Measurements from ENCODE around the gene LMOD1.

LMOD1 gene

GRCh38 chr1:201883266-201883665, 63.1 kb downstream of the LMOD1 start:
- H2BK12ac ChIP-seq (ENCODE audit: low read length) = no peak overlapping the region
- H3K4me1 ChIP-seq (ENCODE audit: control insufficient read depth in 2 of 2, insufficient read depth in 1 of 2, low read depth in 1 of 2, low read length in 2 of 2) = peaks cover 2 to 6% of the 10 kb centered on the region in 2 donors
- H3K9me3 ChIP-seq (replicated peaks in 1 of 2; ENCODE audit: control insufficient read depth in 2 of 2, insufficient read depth in 1 of 2, low read depth in 1 of 2, low read length in 2 of 2) = no peaks in the 10 kb centered on the region
- H2BK5ac ChIP-seq (ENCODE audit: low read length) = no peak overlapping the region
- peaks cover 0 to 11% of the 10 kb centered on the region in 2 donors for H3K36me3 ChIP-seq (replicated peaks in 1 of 2; ENCODE audit: control insufficient read depth in 2 of 2, insufficient read depth in 2 of 2, low read length in 2 of 2)
- no peak overlapping the region for H3K18ac ChIP-seq (ENCODE audit: low read length)
- H2AK5ac ChIP-seq (ENCODE audit: low read depth, low read length) = no peak overlapping the region
- H3K23ac ChIP-seq (ENCODE audit: low read depth, low read length, poor library complexity) = no peak overlapping the region
- no peak overlapping the region for H2BK15ac ChIP-seq (ENCODE audit: low read length)
- H3K79me1 ChIP-seq (ENCODE audit: low read depth, low read length) = no peaks in the 10 kb centered on the region
- H4K91ac ChIP-seq (ENCODE audit: low read depth, low read length, poor library complexity) = no peak overlapping the region
- no peak overlapping the region for H4K8ac ChIP-seq (ENCODE audit: low read depth, low read length)
- H3K27ac ChIP-seq (replicated peaks; ENCODE audit: low read length) = no peak overlapping the region
- H3K27me3 ChIP-seq (ENCODE audit: control insufficient read depth in 3 of 3, insufficient read depth in 3 of 3, low read depth in 1 of 3, low read length in 3 of 3) = peaks cover 0 to 30% (median 0%) of the 10 kb centered on the region in 3 experiments
- no peak overlapping the region for H2BK120ac ChIP-seq (ENCODE audit: low read depth, low read length)
- no peak overlapping the region for H3K9ac ChIP-seq (ENCODE audit: low read depth, low read length, poor library complexity)
- no peak overlapping the region for H2AFZ ChIP-seq (ENCODE audit: low read length)
- no peak overlapping the region for H3K4me2 ChIP-seq (ENCODE audit: insufficient read depth, low read length, poor library complexity, severe bottlenecking)
- no peak overlapping the region for H3K14ac ChIP-seq (ENCODE audit: low read length)
- no peak for DNase-seq (ENCODE audit: low spot score)
- WGBS, 2 donors (ENCODE audit: extremely low coverage in 2 of 2, insufficient read length in 2 of 2, insufficient replicate concordance in 1 of 2) = no CpG with 5 or more reads among the region's 3 CpGs
- no peak overlapping the region for H3K4me3 ChIP-seq (ENCODE audit: low read length in 2 of 2)
- no peak overlapping the region for H3K4ac ChIP-seq (ENCODE audit: low read length)

DNA sequence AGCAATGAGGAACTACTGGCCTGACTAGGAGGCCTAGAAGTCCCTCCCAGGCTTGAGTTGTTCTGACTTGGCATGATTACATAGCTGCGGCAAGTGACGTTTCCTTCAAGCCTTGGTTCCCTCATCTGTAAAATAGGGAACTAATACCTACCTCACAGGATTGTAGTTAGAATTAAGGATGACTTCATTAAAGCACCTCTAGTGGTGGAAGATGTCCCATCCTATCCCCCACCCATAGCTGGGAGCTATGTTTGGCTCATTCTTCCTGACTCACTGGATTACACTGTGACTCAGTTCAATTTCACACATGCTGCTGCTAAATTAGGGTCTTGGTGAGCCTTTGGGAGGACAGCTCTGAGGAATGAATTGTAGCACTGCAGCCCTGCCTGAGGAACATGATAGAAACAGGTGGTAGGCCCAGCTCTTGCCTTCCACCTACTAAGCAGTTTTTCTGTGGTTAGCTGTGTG, 63.6 kb downstream of the LMOD1 start:
- no peak overlapping the region for H2BK5ac ChIP-seq (ENCODE audit: low read length)
- no peak overlapping the region for H3K4me2 ChIP-seq (ENCODE audit: insufficient read depth, low read length, poor library complexity, severe bottlenecking)
- H2BK12ac ChIP-seq (ENCODE audit: low read length) = no peak overlapping the region
- no peak overlapping the region for H3K14ac ChIP-seq (ENCODE audit: low read length)
- H4K8ac ChIP-seq (ENCODE audit: low read depth, low read length) = no peak overlapping the region
- H3K9ac ChIP-seq (ENCODE audit: low read depth, low read length, poor library complexity) = no peak overlapping the region
- peaks cover 0 to 4% of the 10 kb centered on the region in 2 donors for H3K4me1 ChIP-seq (ENCODE audit: control insufficient read depth in 2 of 2, insufficient read depth in 1 of 2, low read depth in 1 of 2, low read length in 2 of 2)
- H3K18ac ChIP-seq (ENCODE audit: low read length) = no peak overlapping the region
- no peak overlapping the region for H3K4me3 ChIP-seq (ENCODE audit: low read length in 2 of 2)
- no peak overlapping the region for H3K27ac ChIP-seq (replicated peaks; ENCODE audit: low read length)
- H3K23ac ChIP-seq (ENCODE audit: low read depth, low read length, poor library complexity) = no peak overlapping the region
- no peaks in the 10 kb centered on the region for H3K79me1 ChIP-seq (ENCODE audit: low read depth, low read length)
- no peak overlapping the region for H4K91ac ChIP-seq (ENCODE audit: low read depth, low read length, poor library complexity)
- no peak for DNase-seq (ENCODE audit: low spot score)
- H3K4ac ChIP-seq (ENCODE audit: low read length) = no peak overlapping the region
- no peak overlapping the region for H2BK120ac ChIP-seq (ENCODE audit: low read depth, low read length)
- H2AFZ ChIP-seq (ENCODE audit: low read length) = no peak overlapping the region
- peaks cover 0 to 24% (median 0%) of the 10 kb centered on the region in 3 experiments for H3K27me3 ChIP-seq (ENCODE audit: control insufficient read depth in 3 of 3, insufficient read depth in 3 of 3, low read depth in 1 of 3, low read length in 3 of 3)
- peaks cover 0 to 16% of the 10 kb centered on the region in 2 donors for H3K36me3 ChIP-seq (replicated peaks in 1 of 2; ENCODE audit: control insufficient read depth in 2 of 2, insufficient read depth in 2 of 2, low read length in 2 of 2)
- H2AK5ac ChIP-seq (ENCODE audit: low read depth, low read length) = no peak overlapping the region
- H2BK15ac ChIP-seq (ENCODE audit: low read length) = no peak overlapping the region
- WGBS, 2 donors (ENCODE audit: extremely low coverage in 2 of 2, insufficient read length in 2 of 2, insufficient replicate concordance in 1 of 2) = no CpG with 5 or more reads among the region's 2 CpGs
- no peaks in the 10 kb centered on the region for H3K9me3 ChIP-seq (replicated peaks in 1 of 2; ENCODE audit: control insufficient read depth in 2 of 2, insufficient read depth in 1 of 2, low read depth in 1 of 2, low read length in 2 of 2)

DNA sequence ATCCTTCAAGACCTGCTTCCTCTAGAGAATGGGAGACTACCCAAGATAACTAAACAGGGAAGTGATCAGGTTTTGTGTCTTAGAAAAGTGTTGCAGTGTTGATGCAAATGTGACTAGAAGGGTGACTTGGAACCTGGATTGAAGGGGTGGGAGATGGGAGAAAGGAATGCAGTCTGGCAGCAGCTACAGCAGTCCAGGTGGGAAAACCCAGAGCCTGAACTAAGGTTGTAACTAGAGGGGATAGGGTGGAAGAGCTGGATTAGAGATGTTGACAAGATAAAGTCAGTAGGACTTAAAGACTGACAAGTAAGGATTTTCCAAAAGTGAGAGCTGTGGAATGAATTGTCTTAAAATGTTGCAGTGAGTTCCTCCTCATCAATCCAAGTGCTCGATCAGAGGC, 64.7 kb downstream of the LMOD1 start:
- Histone ChIP-seq H3K4me1 (ENCODE audit: control insufficient read depth in 2 of 2, insufficient read depth in 1 of 2, low read depth in 1 of 2, low read length in 2 of 2) (peaks cover 0 to 4% of the 10 kb centered on the region in 2 donors), H3K36me3 (replicated peaks in 1 of 2; ENCODE audit: control insufficient read depth in 2 of 2, insufficient read depth in 2 of 2, low read length in 2 of 2) (peaks cover 0 to 27% of the 10 kb centered on the region in 2 donors), H4K8ac (ENCODE audit: low read depth, low read length) (no peak overlapping the region), H3K23ac (ENCODE audit: low read depth, low read length, poor library complexity) (no peak overlapping the region), H3K9ac (ENCODE audit: low read depth, low read length, poor library complexity) (no peak overlapping the region), H2BK5ac (ENCODE audit: low read length) (no peak overlapping the region), H3K27ac (replicated peaks; ENCODE audit: low read length) (no peak overlapping the region), H2BK12ac (ENCODE audit: low read length) (no peak overlapping the region), H2AFZ (ENCODE audit: low read length) (no peak overlapping the region), H3K9me3 (replicated peaks in 1 of 2; ENCODE audit: control insufficient read depth in 2 of 2, insufficient read depth in 1 of 2, low read depth in 1 of 2, low read length in 2 of 2) (no peaks in the 10 kb centered on the region), H4K91ac (ENCODE audit: low read depth, low read length, poor library complexity) (no peak overlapping the region), H2AK5ac (ENCODE audit: low read depth, low read length) (no peak overlapping the region), H3K4me3 (ENCODE audit: low read length in 2 of 2) (no peak overlapping the region), H2BK120ac (ENCODE audit: low read depth, low read length) (no peak overlapping the region), H3K18ac (ENCODE audit: low read length) (no peak overlapping the region), H3K4ac (ENCODE audit: low read length) (no peak overlapping the region), H3K14ac (ENCODE audit: low read length) (no peak overlapping the region), H3K79me1 (ENCODE audit: low read depth, low read length) (no peaks in the 10 kb centered on the region), H3K27me3 (ENCODE audit: control insufficient read depth in 3 of 3, insufficient read depth in 3 of 3, low read depth in 1 of 3, low read length in 3 of 3) (peaks cover 0 to 13% (median 0%) of the 10 kb centered on the region in 3 experiments), H3K4me2 (ENCODE audit: insufficient read depth, low read length, poor library complexity, severe bottlenecking) (no peak overlapping the region), H2BK15ac (ENCODE audit: low read length) (no peak overlapping the region)
- no CpG with 5 or more reads among the region's 1 CpG for WGBS, 2 donors (ENCODE audit: extremely low coverage in 2 of 2, insufficient read length in 2 of 2, insufficient replicate concordance in 1 of 2)
- no peak for DNase-seq (ENCODE audit: low spot score)

DNA sequence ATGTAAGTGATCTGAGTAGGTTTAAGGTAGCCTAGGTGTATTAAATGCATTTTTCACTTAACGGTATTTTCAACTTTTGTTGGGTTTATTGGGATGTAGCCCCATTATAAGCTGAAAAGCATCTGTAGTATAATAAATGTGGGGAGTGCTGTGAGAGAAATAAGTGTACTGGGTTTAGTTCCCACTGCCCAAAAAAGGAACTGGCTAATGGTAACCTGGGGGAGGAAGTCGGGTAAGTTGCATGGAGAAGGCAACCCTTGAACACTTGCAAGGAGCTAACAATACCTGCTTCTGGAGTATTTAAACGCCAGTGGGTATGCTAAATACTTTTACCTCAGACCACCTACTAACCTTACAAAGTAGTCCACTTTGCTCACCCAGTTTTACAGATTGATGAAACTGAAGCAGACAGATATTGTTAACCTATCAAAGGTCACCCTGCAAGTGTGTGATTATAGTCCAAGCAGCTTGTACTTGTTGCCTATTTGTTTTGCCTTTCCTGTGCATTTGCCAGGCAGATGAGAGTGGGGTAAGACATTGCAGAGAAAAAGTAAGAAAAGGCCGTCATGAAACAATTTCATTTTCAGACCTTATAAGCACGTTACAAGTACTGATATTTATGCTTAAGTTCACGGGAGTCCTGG, 65.3 kb downstream of the LMOD1 start:
- no peak overlapping the region for H4K91ac ChIP-seq (ENCODE audit: low read depth, low read length, poor library complexity)
- no peak for DNase-seq (ENCODE audit: low spot score)
- H2BK5ac ChIP-seq (ENCODE audit: low read length) = no peak overlapping the region
- WGBS, 2 donors (ENCODE audit: extremely low coverage in 2 of 2, insufficient read length in 2 of 2, insufficient replicate concordance in 1 of 2) = no CpG with 5 or more reads among the region's 6 CpGs
- H3K36me3 ChIP-seq (replicated peaks in 1 of 2; ENCODE audit: control insufficient read depth in 2 of 2, insufficient read depth in 2 of 2, low read length in 2 of 2) = peaks cover 3 to 33% of the 10 kb centered on the region in 2 donors
- H2AK5ac ChIP-seq (ENCODE audit: low read depth, low read length) = no peak overlapping the region
- H2AFZ ChIP-seq (ENCODE audit: low read length) = no peak overlapping the region
- no peak overlapping the region for H3K4me3 ChIP-seq (ENCODE audit: low read length in 2 of 2)
- H2BK15ac ChIP-seq (ENCODE audit: low read length) = no peak overlapping the region
- no peak overlapping the region for H3K14ac ChIP-seq (ENCODE audit: low read length)
- H3K9me3 ChIP-seq (replicated peaks in 1 of 2; ENCODE audit: control insufficient read depth in 2 of 2, insufficient read depth in 1 of 2, low read depth in 1 of 2, low read length in 2 of 2) = no peaks in the 10 kb centered on the region
- H3K23ac ChIP-seq (ENCODE audit: low read depth, low read length, poor library complexity) = no peak overlapping the region
- H3K4me1 ChIP-seq (ENCODE audit: control insufficient read depth in 2 of 2, insufficient read depth in 1 of 2, low read depth in 1 of 2, low read length in 2 of 2) = peaks cover 0 to 4% of the 10 kb centered on the region in 2 donors
- no peak overlapping the region for H2BK120ac ChIP-seq (ENCODE audit: low read depth, low read length)
- no peak overlapping the region for H3K4me2 ChIP-seq (ENCODE audit: insufficient read depth, low read length, poor library complexity, severe bottlenecking)
- H2BK12ac ChIP-seq (ENCODE audit: low read length) = no peak overlapping the region
- H3K18ac ChIP-seq (ENCODE audit: low read length) = no peak overlapping the region
- H3K4ac ChIP-seq (ENCODE audit: low read length) = no peak overlapping the region
- H3K27ac ChIP-seq (replicated peaks; ENCODE audit: low read length) = no peak overlapping the region
- peaks cover 0 to 9% (median 0%) of the 10 kb centered on the region in 3 experiments for H3K27me3 ChIP-seq (ENCODE audit: control insufficient read depth in 3 of 3, insufficient read depth in 3 of 3, low read depth in 1 of 3, low read length in 3 of 3)
- H3K79me1 ChIP-seq (ENCODE audit: low read depth, low read length) = no peaks in the 10 kb centered on the region
- no peak overlapping the region for H3K9ac ChIP-seq (ENCODE audit: low read depth, low read length, poor library complexity)
- H4K8ac ChIP-seq (ENCODE audit: low read depth, low read length) = no peak overlapping the region
